Measurements from ENCODE around the gene TAGLN3.

DNA sequence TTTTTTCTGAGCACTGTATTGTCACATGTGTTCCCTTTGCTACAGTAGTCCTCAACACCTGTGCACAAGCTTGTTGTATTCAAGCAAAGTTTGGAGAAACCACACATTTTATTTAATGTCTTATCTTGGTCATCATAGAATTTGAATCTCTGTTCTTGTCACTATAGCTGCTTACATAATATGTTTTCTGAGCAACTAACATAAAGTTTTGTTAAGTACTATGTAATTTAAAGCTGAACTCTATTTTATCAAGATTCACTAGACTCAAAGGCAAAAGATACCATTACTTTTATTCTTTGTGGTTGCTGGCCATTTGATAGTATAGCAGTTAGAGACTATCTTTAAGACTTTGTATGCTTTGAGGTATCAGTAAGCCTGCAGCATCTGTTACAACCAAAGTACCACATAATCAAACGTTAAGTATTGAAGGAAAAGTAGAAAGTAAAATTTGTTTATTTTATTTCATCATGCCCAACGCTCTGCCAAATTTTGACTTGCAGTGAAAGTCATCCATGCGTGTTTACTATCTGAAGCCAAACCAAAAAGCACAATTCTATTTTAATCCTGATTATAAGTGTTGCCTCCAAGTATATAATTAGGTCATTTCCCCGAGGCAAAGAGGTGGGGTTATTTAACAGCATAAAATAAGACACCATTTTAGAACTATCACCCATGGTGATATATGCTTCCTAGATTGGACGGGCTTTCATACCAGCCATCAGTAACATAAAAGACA is 30.2 kb upstream of the TAGLN3 start:
- TF ChIP-seq POLR2A (IDR thresholded peaks at IDR 0.05): no peak
- no peak for TF ChIP-seq POLR2AphosphoS5 (IDR thresholded peaks at IDR 0.05)
- TF ChIP-seq, protein P1, sequence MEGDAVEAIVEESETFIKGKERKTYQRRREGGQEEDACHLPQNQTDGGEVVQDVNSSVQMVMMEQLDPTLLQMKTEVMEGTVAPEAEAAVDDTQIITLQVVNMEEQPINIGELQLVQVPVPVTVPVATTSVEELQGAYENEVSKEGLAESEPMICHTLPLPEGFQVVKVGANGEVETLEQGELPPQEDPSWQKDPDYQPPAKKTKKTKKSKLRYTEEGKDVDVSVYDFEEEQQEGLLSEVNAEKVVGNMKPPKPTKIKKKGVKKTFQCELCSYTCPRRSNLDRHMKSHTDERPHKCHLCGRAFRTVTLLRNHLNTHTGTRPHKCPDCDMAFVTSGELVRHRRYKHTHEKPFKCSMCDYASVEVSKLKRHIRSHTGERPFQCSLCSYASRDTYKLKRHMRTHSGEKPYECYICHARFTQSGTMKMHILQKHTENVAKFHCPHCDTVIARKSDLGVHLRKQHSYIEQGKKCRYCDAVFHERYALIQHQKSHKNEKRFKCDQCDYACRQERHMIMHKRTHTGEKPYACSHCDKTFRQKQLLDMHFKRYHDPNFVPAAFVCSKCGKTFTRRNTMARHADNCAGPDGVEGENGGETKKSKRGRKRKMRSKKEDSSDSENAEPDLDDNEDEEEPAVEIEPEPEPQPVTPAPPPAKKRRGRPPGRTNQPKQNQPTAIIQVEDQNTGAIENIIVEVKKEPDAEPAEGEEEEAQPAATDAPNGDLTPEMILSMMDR (IDR thresholded peaks at IDR 0.05): no peak
